CD4-positive, CD25-positive, alpha-beta regulatory T cell (primary cell): ENCODE results near the gene PAXX. TPM values are rescaled to one million over a fixed set of nuclear protein-coding genes. Genes with fewer than 3 reads are reported as not detected.

Experiments used
- ATAC-seq, 2 donors: fragments of 150-1000 bp; cut with Tn5 transposase; one replicate each; pipeline ENCODE4 v1.10.0; 2021; ENCODE audit warnings: low read depth in 2 of 2, moderate number of reproducible peaks in 2 of 2, moderate library complexity in 1 of 2
- DNase-seq, 3 donors: peaks; one replicate each; pipeline versions ENCODE4 v3.0.0 to v3.0.0-alpha.2; 2012 to 2022; ENCODE audit warnings: mixed read lengths in 1 of 3
- H3K27ac ChIP-seq: one replicate; pipeline ENCODE4 v1.7.0; 2013; ENCODE audit warnings: mild to moderate bottlenecking, low read length; ENCODE audit not compliant: insufficient read depth, poor library complexity, severe bottlenecking
- H3K27me3 ChIP-seq: one replicate; pipeline ENCODE4 v1.7.0; 2013; ENCODE audit warnings: low read length; ENCODE audit not compliant: control insufficient read depth, insufficient read depth
- H3K36me3 ChIP-seq: one replicate; pipeline ENCODE4 v1.7.0; 2013; ENCODE audit warnings: mild to moderate bottlenecking, low read length, moderate library complexity; ENCODE audit not compliant: control insufficient read depth, insufficient read depth
- H3K4me1 ChIP-seq: 2 replicates; pipeline ENCODE4 v1.7.0; 2013; ENCODE audit warnings: mild to moderate bottlenecking, low read length; ENCODE audit not compliant: insufficient read depth, control insufficient read depth, poor library complexity, severe bottlenecking
- H3K4me3 ChIP-seq: one replicate; pipeline ENCODE4 v1.7.0; 2013; ENCODE audit warnings: low read depth, mild to moderate bottlenecking, low read length, moderate library complexity
- H3K9me3 ChIP-seq, 2 experiments: 1 replicate in 1 of 2; 2 replicates in 1 of 2; pipeline ENCODE4 v1.7.0; 2013; ENCODE audit warnings: low read length in 2 of 2, mild to moderate bottlenecking in 1 of 2, moderate library complexity in 1 of 2; ENCODE audit not compliant: control insufficient read depth in 2 of 2
- H3K27ac Mint-ChIP-seq, 3 donors: one replicate each; pipeline ENCODE4 v1.8.0; 2020 to 2022; ENCODE audit warnings: mild to moderate bottlenecking in 3 of 3, mixed read lengths in 3 of 3, moderate library complexity in 2 of 3
- H3K27me3 Mint-ChIP-seq: one replicate; pipeline ENCODE4 v1.8.0; 2022; ENCODE audit warnings: mild to moderate bottlenecking, mixed read lengths
- H3K36me3 Mint-ChIP-seq: one replicate; pipeline ENCODE4 v1.8.0; 2020; ENCODE audit warnings: mixed read lengths
- H3K4me1 Mint-ChIP-seq, 4 donors: one replicate each; pipeline ENCODE4 v1.8.0; 2020 to 2022; ENCODE audit warnings: mixed read lengths in 4 of 4, mild to moderate bottlenecking in 1 of 4
- H3K4me3 Mint-ChIP-seq, 4 donors: one replicate each; pipeline ENCODE4 v1.8.0; 2020 to 2022; ENCODE audit warnings: mild to moderate bottlenecking in 4 of 4, mixed read lengths in 4 of 4, moderate library complexity in 3 of 4
- H3K9me3 Mint-ChIP-seq, 7 donors: one replicate each; pipeline ENCODE4 v1.8.0; 2020 to 2022; ENCODE audit warnings: mixed read lengths in 7 of 7, mild to moderate bottlenecking in 3 of 7, moderate library complexity in 2 of 7
- polyA plus RNA-seq, 4 donors: library from polyadenylated mRNA; unstranded; fragments of 300-500 nt; fragmentation: Illumina TruSeq; gene quantifications; one replicate each; pipeline ENCODE4 v1.2.3, GENCODE V29; 2021
- total RNA-seq: library from RNA; stranded (reverse); gene quantifications from one replicate; pipeline ENCODE4 v1.2.3, GENCODE V29; 2022

Gene PAXX
- total and polyA plus RNA-seq, 5 donors from 2014 or later: 46.7 to 83.3 (median 66.4) TPM

GRCh38 chr9:136964833-136965422 lies 27.3 kb upstream of the PAXX start:
- no peak overlapping the region for H3K4me3 ChIP-seq
- Mint-ChIP-seq H3K4me3 (peak overlapping the region in 1 of 4 donors; percentile 12), H3K27ac (no peak overlapping the region), H3K27me3 (no peaks in the 10 kb centered on the region), H3K9me3 (no peaks in the 10 kb centered on the region), H3K4me1 (peaks cover 0 to 26% (median 13%) of the 10 kb centered on the region in 4 donors), H3K36me3 (no peaks in the 10 kb centered on the region)
- ATAC-seq (no peak), DNase-seq (no peak)
- H3K4me1 ChIP-seq: peaks cover 46% of the 10 kb centered on the region
- H3K36me3 ChIP-seq: no peaks in the 10 kb centered on the region
- no peak overlapping the region for H3K27ac ChIP-seq
- H3K27me3 ChIP-seq: no peaks in the 10 kb centered on the region
- no peaks in the 10 kb centered on the region for H3K9me3 ChIP-seq

GRCh38 chr9:136965771-136966484 lies 26.3 kb upstream of the PAXX start:
- Histone ChIP-seq H3K9me3 (no peaks in the 10 kb centered on the region), H3K27me3 (no peaks in the 10 kb centered on the region), H3K36me3 (no peaks in the 10 kb centered on the region), H3K4me3 (no peak overlapping the region), H3K27ac (peak overlapping the region; percentile 19), H3K4me1 (peaks cover 40% of the 10 kb centered on the region)
- Mint-ChIP-seq H3K9me3 (no peaks in the 10 kb centered on the region), H3K27me3 (no peaks in the 10 kb centered on the region), H3K27ac (peak overlapping the region; percentile 39 to 82 (median 80)), H3K4me1 (peaks cover 0 to 24% (median 13%) of the 10 kb centered on the region in 4 donors), H3K4me3 (peak overlapping the region; percentile 70 to 88 (median 82)), H3K36me3 (no peaks in the 10 kb centered on the region)
- DNase-seq: peak in 2 of 3 donors; percentile 34 to 65
- ATAC-seq: peak; percentile 23 to 54

GRCh38 chr9:136968333-136969127 lies 23.7 kb upstream of the PAXX start:
- Histone ChIP-seq H3K9me3 (no peaks in the 10 kb centered on the region), H3K36me3 (no peaks in the 10 kb centered on the region), H3K4me3 (no peak overlapping the region), H3K27ac (no peak overlapping the region), H3K4me1 (peaks cover 24% of the 10 kb centered on the region), H3K27me3 (no peaks in the 10 kb centered on the region)
- ATAC-seq (no peak), DNase-seq (no peak)
- Mint-ChIP-seq H3K27ac (no peak overlapping the region), H3K36me3 (no peaks in the 10 kb centered on the region), H3K9me3 (no peaks in the 10 kb centered on the region), H3K27me3 (no peaks in the 10 kb centered on the region), H3K4me3 (no peak overlapping the region), H3K4me1 (peaks cover 0 to 24% (median 8%) of the 10 kb centered on the region in 4 donors)

- H3K36me3 ChIP-seq: no peaks in the 10 kb centered on the region
- Mint-ChIP-seq H3K4me3 (no peak overlapping the region), H3K36me3 (no peaks in the 10 kb centered on the region), H3K27ac (no peak overlapping the region), H3K4me1 (peaks cover 0 to 26% (median 8%) of the 10 kb centered on the region in 4 donors), H3K27me3 (no peaks in the 10 kb centered on the region), H3K9me3 (no peaks in the 10 kb centered on the region)
- ATAC-seq (no peak), DNase-seq (no peak)
- H3K27ac ChIP-seq: no peak overlapping the region
- H3K4me3 ChIP-seq: no peak overlapping the region
- H3K4me1 ChIP-seq: peaks cover 24% of the 10 kb centered on the region
- H3K9me3 ChIP-seq: no peaks in the 10 kb centered on the region
- H3K27me3 ChIP-seq: no peaks in the 10 kb centered on the region
These were observed 23.1 kb upstream of the PAXX start for GRCh38 chr9:136969150-136969549.

- Mint-ChIP-seq H3K36me3 (no peaks in the 10 kb centered on the region), H3K9me3 (no peaks in the 10 kb centered on the region), H3K27me3 (no peaks in the 10 kb centered on the region), H3K4me1 (peaks cover 0 to 24% (median 10%) of the 10 kb centered on the region in 4 donors), H3K4me3 (no peak overlapping the region), H3K27ac (no peak overlapping the region)
- no peak for ATAC-seq
- Histone ChIP-seq H3K9me3 (no peaks in the 10 kb centered on the region), H3K4me1 (peaks cover 24% of the 10 kb centered on the region), H3K27me3 (no peaks in the 10 kb centered on the region), H3K4me3 (no peak overlapping the region), H3K36me3 (no peaks in the 10 kb centered on the region), H3K27ac (no peak overlapping the region)
- no peak for DNase-seq
These were observed 22.4 kb upstream of the PAXX start for GRCh38 chr9:136969774-136970173.

GRCh38 chr9:136970361-136970760 lies 21.9 kb upstream of the PAXX start:
- Mint-ChIP-seq H3K4me3 (no peak overlapping the region), H3K4me1 (peaks cover 0 to 26% (median 13%) of the 10 kb centered on the region in 4 donors), H3K36me3 (no peaks in the 10 kb centered on the region), H3K27me3 (peaks cover 3% of the 10 kb centered on the region), H3K9me3 (no peaks in the 10 kb centered on the region), H3K27ac (no peak overlapping the region)
- ATAC-seq: no peak
- no peak for DNase-seq
- Histone ChIP-seq H3K9me3 (no peaks in the 10 kb centered on the region), H3K27me3 (no peaks in the 10 kb centered on the region), H3K4me3 (no peak overlapping the region), H3K4me1 (peaks cover 24% of the 10 kb centered on the region), H3K27ac (no peak overlapping the region), H3K36me3 (no peaks in the 10 kb centered on the region)

GRCh38 chr9:136971746-136972145 lies 20.5 kb upstream of the PAXX start:
- peaks cover 5% of the 10 kb centered on the region for H3K27me3 Mint-ChIP-seq
- no peaks in the 10 kb centered on the region for H3K9me3 Mint-ChIP-seq
- DNase-seq (no peak), ATAC-seq (no peak)
- H3K4me1 Mint-ChIP-seq: peaks cover 0 to 25% (median 5%) of the 10 kb centered on the region in 4 donors
- H3K36me3 ChIP-seq: no peaks in the 10 kb centered on the region
- H3K4me3 ChIP-seq: no peak overlapping the region
- H3K36me3 Mint-ChIP-seq: no peaks in the 10 kb centered on the region
- H3K4me1 ChIP-seq: peaks cover 21% of the 10 kb centered on the region
- no peaks in the 10 kb centered on the region for H3K27me3 ChIP-seq
- H3K9me3 ChIP-seq: no peaks in the 10 kb centered on the region
- no peak overlapping the region for H3K4me3 Mint-ChIP-seq
- no peak overlapping the region for H3K27ac ChIP-seq
- no peak overlapping the region for H3K27ac Mint-ChIP-seq
